Tibial artery (tissue), 4 donors: ENCODE measurements around the gene PDE7B.

Experiments
- DNase-seq, 2 donors: peaks; one replicate each; pipeline ENCODE4 v3.0.0-alpha.2; 2019
- H3K27ac ChIP-seq, 2 donors: fragments of 200-600 bp; sonication (generic) in 1 of 2; 1 replicate in 1 of 2; 2 replicates in 1 of 2; pipeline ENCODE4 v1.5.1; 2018 to 2019; ENCODE audit warnings: mild to moderate bottlenecking in 1 of 2
- H3K27me3 ChIP-seq, 2 donors: fragments of 200-600 bp; sonication (generic) in 1 of 2; one replicate each; pipeline versions ENCODE4 v1.5.1 to v1.6.0; 2016 to 2019
- H3K36me3 ChIP-seq, 3 donors: fragments of 200-600 bp; sonication (generic) in 2 of 3; one replicate each; pipeline ENCODE4 v1.5.1; 2016 to 2019; ENCODE audit warnings: mild to moderate bottlenecking in 2 of 3
- H3K4me1 ChIP-seq, 4 donors: fragments of 200-600 bp; sonication (generic) in 2 of 4; 1 replicate in 3 of 4; 2 replicates in 1 of 4; pipeline ENCODE4 v1.5.1; 2016 to 2019
- H3K4me3 ChIP-seq, 2 donors: fragments of 200-600 bp; sonication (generic) in 1 of 2; 1 replicate in 1 of 2; 2 replicates in 1 of 2; pipeline ENCODE4 v1.5.1; 2018 to 2019; ENCODE audit warnings: mild to moderate bottlenecking in 2 of 2
- H3K9me3 ChIP-seq, 3 donors: fragments of 200-600 bp; sonication (generic) in 1 of 3; one replicate each; pipeline ENCODE4 v1.5.1; 2016 to 2019
- intact Hi-C: fragments of 100-400 bp; cut with DNase I; formaldehyde crosslinking; loops from one replicate; pipeline ENCODE4 v1.15.0; 2023; ENCODE audit warnings: low total_unique reads
- TF ChIP-seq, protein P1 (sequence below), 2 experiments: fragments of 200-600 bp in 1 of 2; fragments of 450-650 bp in 1 of 2; IDR thresholded peaks; one replicate each; pipeline ENCODE4 v1.5.1; 2017 to 2019; ENCODE audit warnings: antibody characterized with exemption in 2 of 2, mild to moderate bottlenecking in 1 of 2, moderate library complexity in 1 of 2

PDE7B gene

DNA sequence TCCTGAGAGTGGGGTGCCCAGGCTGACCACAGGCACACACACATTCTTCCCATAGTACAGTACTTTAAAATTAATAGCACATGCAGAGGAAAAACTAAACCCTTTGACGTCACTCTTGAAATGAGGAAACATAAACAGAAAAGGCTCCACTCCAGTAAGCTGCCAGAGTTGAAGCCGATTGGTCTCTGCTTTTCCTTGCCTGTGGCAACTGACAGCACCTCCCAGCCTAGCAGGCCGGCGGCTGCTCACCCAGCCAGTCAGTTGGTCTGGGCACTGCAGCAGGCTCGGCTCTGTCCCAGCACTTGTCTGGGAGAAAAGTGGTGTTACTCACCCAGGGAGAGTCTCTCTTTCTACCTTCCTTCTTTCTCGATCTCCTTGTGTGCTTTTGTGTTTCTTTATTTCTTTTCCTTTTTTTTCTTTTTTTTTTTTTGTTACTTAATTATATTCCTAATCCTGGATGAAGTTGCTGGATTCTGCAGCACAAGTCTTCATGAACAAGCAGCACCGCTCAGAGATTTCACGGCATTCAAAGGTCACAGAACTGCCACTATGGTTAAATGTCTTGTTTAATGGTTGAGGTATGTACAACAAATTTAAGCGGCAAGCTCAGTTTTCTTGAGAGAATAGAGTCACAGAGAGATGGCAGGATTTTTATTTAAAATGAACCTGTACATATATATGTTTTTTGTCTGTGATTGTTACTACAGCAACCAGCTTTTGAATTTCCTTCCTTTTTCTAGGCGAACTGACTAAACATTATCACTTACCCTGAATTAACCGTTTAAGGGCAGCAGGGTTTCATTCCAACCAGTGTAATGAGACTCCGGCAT lies at the start of gene PDE7B:
Gene PDE7B (plus strand): TSS at position 260 of the 830 bp plus-strand sequence.
- Histone ChIP-seq H3K27me3 (no peaks in the 10 kb centered on the region), H3K4me1 (peaks cover 0 to 25% (median 0%) of the 10 kb centered on the region in 4 donors), H3K9me3 (no peaks in the 10 kb centered on the region), H3K27ac (peak within 1 kb of the TSS; percentile 29 to 60), H3K36me3 (no peaks in the 10 kb centered on the region), H3K4me3 (peak within 1 kb of the TSS; percentile 38 to 44)
- TF ChIP-seq, protein P1, sequence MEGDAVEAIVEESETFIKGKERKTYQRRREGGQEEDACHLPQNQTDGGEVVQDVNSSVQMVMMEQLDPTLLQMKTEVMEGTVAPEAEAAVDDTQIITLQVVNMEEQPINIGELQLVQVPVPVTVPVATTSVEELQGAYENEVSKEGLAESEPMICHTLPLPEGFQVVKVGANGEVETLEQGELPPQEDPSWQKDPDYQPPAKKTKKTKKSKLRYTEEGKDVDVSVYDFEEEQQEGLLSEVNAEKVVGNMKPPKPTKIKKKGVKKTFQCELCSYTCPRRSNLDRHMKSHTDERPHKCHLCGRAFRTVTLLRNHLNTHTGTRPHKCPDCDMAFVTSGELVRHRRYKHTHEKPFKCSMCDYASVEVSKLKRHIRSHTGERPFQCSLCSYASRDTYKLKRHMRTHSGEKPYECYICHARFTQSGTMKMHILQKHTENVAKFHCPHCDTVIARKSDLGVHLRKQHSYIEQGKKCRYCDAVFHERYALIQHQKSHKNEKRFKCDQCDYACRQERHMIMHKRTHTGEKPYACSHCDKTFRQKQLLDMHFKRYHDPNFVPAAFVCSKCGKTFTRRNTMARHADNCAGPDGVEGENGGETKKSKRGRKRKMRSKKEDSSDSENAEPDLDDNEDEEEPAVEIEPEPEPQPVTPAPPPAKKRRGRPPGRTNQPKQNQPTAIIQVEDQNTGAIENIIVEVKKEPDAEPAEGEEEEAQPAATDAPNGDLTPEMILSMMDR (IDR thresholded peaks at IDR 0.05), result no peak
- intact Hi-C loops, result no loop called here
- DNase-seq, result peak; percentile 86 to 92

DNA sequence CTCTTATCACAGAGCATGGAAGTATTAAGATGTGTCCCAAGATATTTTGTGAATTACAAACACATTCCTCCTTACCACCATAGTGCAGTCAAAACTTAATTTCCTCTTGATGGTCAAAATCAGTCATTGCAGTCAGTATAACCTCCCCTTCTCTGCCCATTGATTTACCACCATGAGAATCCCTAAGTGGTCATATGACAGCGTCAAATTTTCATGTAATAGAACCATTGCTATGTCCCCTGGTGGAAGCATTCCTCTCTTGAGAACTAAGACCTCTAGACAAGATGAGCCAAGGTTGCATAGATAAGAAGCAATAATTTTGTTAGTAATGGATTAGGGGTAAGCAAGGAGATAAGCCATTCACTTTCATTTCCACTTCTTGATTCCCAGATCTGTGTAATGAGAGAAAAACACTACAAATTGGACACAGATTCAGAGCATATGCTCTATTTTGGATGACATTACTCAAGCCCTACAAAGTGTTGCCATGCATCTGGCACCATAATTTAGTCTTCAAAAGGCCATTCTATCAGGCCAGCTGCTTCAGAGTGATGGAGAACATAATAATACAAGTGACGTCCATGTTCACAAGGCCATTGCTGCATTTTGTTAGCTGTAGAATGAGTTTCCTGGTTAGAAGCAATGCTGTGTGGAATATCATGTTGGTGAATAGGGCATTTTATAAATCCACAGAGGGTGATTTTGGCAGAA lies 49.6 kb upstream of the PDE7B start:
- DNase-seq, result no peak
- intact Hi-C loops, result no loop called here
- no peaks in the 10 kb centered on the region for H3K4me1 ChIP-seq
- no peaks in the 10 kb centered on the region for H3K9me3 ChIP-seq
- TF ChIP-seq, protein P1 (IDR thresholded peaks at IDR 0.05), result no peak
- H3K4me3 ChIP-seq, result no peak overlapping the region
- H3K36me3 ChIP-seq, result no peaks in the 10 kb centered on the region
- no peak overlapping the region for H3K27ac ChIP-seq
- no peaks in the 10 kb centered on the region for H3K27me3 ChIP-seq

- Histone ChIP-seq H3K36me3 (no peaks in the 10 kb centered on the region), H3K4me1 (peaks cover 0 to 10% (median 0%) of the 10 kb centered on the region in 4 donors), H3K9me3 (no peaks in the 10 kb centered on the region), H3K27ac (no peak overlapping the region), H3K27me3 (no peaks in the 10 kb centered on the region), H3K4me3 (no peak overlapping the region)
- intact Hi-C loops, result no loop called here
- TF ChIP-seq, protein P1 (IDR thresholded peaks at IDR 0.05), result no peak
- no peak for DNase-seq
Observed at GRCh38 chr6:135810486-135810885, 41.0 kb upstream of the PDE7B start.

- Histone ChIP-seq H3K27me3 (no peaks in the 10 kb centered on the region), H3K27ac (no peak overlapping the region), H3K9me3 (no peaks in the 10 kb centered on the region), H3K36me3 (no peaks in the 10 kb centered on the region), H3K4me1 (peaks cover 0 to 10% (median 0%) of the 10 kb centered on the region in 4 donors), H3K4me3 (no peak overlapping the region)
- no peak for DNase-seq
- TF ChIP-seq, protein P1 (IDR thresholded peaks at IDR 0.05), result no peak
- intact Hi-C loops, result no loop called here
Observed at GRCh38 chr6:135811170-135811569, 40.3 kb upstream of the PDE7B start.

- H3K36me3 ChIP-seq, result no peaks in the 10 kb centered on the region
- no peaks in the 10 kb centered on the region for H3K27me3 ChIP-seq
- H3K4me1 ChIP-seq, result peaks cover 0 to 10% (median 0%) of the 10 kb centered on the region in 4 donors
- DNase-seq, result peak; percentile 51 to 72
- H3K4me3 ChIP-seq, result no peak overlapping the region
- intact Hi-C loops, result no loop called here
- no peaks in the 10 kb centered on the region for H3K9me3 ChIP-seq
- no peak overlapping the region for H3K27ac ChIP-seq
- TF ChIP-seq, protein P1 (IDR thresholded peaks at IDR 0.05), result no peak
Observed at GRCh38 chr6:135811644-135812526, 39.6 kb upstream of the PDE7B start.
